ENCODE measurements around the gene TTLL4. TPM values are rescaled to one million over a fixed set of nuclear protein-coding genes. Genes with fewer than 3 reads are reported as not detected.

The TTLL4 gene
- polyA plus RNA-seq, 1 of the 3 experiments (the other 2 are of a cell fraction), result 15.6 TPM

DNA sequence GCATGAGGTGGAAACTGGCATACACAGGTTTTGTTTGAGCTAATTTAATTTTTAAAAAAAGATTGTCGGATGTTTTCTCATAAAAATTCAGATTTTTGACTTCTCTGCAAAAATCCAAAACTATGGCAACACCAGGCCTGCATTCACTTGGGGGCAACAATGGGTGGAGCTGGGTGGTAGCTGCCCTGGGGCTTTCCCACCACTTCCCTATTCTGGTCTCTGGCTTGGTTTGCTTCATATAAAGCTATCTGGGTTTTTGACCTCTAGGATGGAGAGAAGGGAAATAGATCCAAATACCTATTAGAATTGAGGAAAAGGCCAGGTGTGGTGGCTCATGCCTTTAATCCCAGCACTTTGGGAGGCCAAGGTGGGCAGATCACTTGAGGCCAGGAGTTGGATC, 65.9 kb downstream of the TTLL4 start:
- ChIA-PET CTCF (interaction anchor here (0.7 to 1.2 kb wide), 3 partner anchors 12 to 419 kb away, joined by 3 read pairs; no protein-coding TSS in a partner anchor), POLR2A (no interaction called here)
- Histone ChIP-seq H3K9me3 (no peaks in the 10 kb centered on the region), H3K9ac (no peak overlapping the region), H3K4me2 (no peak overlapping the region), H3K36me3 (replicated peaks in 1 of 2; ENCODE audit: control insufficient read depth in 1 of 2, insufficient read depth in 2 of 2, low read length in 1 of 2) (peaks cover 0 to 8% of the 10 kb centered on the region in 2 experiments), H2AFZ (ENCODE audit: low read depth) (no peak overlapping the region), H3K9me2 (no peaks in the 10 kb centered on the region), H3K27ac (ENCODE audit: low read depth in 2 of 2, low read length in 1 of 2) (no peak overlapping the region), H3F3A (replicated peaks; ENCODE audit: insufficient read depth) (no peaks in the 10 kb centered on the region), H3K27me3 (ENCODE audit: insufficient read depth) (no peaks in the 10 kb centered on the region), H3K79me2 (ENCODE audit: insufficient read depth) (no peaks in the 10 kb centered on the region), H3K4me3 (ENCODE audit: low read depth in 2 of 2, low read length in 1 of 2) (no peak overlapping the region), H4K20me1 (ENCODE audit: insufficient read depth) (no peaks in the 10 kb centered on the region), H3K4me1 (ENCODE audit: control insufficient read depth in 1 of 2, insufficient read depth in 2 of 2, low read depth in 1 of 2, low read length in 1 of 2) (no peaks in the 10 kb centered on the region)
- 85% methylated on average over 1 of the region's 1 CpG for WGBS (ENCODE audit: low lambda C conversion rate)
- no peak for DNase-seq
- TF ChIP-seq RAD21 (IDR thresholded peaks at IDR 0.05; ENCODE audit: low read length), result no peak

- WGBS (ENCODE audit: low lambda C conversion rate), result 85% methylated on average over 9 of the region's 9 CpGs
- TF ChIP-seq EZH2phosphoT487 (IDR thresholded peaks at IDR 0.05; ENCODE audit: borderline replicate concordance, low read depth) (no peak), SIN3A (IDR thresholded peaks at IDR 0.05; ENCODE audit: borderline replicate concordance, low read depth, low read length) (no peak), MEF2A (IDR thresholded peaks at IDR 0.05; ENCODE audit: borderline replicate concordance, low read depth) (no peak), ELF1 (IDR thresholded peaks at IDR 0.05) (no peak), USF2 (IDR thresholded peaks at IDR 0.05; ENCODE audit: borderline replicate concordance, low read depth, low read length) (no peak), TAF1 (IDR thresholded peaks at IDR 0.05; ENCODE audit: borderline replicate concordance, low read depth, low read length) (no peak), POLR2AphosphoS5 (IDR thresholded peaks at IDR 0.05; ENCODE audit: low read depth, low read length) (no peak)
- Histone ChIP-seq H3K9me2 (no peaks in the 10 kb centered on the region), H3K4me2 (no peak overlapping the region), H3K27ac (ENCODE audit: low read depth in 2 of 2, low read length in 1 of 2) (no peak overlapping the region), H4K20me1 (ENCODE audit: insufficient read depth) (no peaks in the 10 kb centered on the region), H3K4me1 (ENCODE audit: control insufficient read depth in 1 of 2, insufficient read depth in 2 of 2, low read depth in 1 of 2, low read length in 1 of 2) (no peaks in the 10 kb centered on the region), H3K79me2 (ENCODE audit: insufficient read depth) (no peaks in the 10 kb centered on the region), H3F3A (replicated peaks; ENCODE audit: insufficient read depth) (no peaks in the 10 kb centered on the region), H3K9ac (no peak overlapping the region), H2AFZ (ENCODE audit: low read depth) (no peak overlapping the region), H3K27me3 (ENCODE audit: insufficient read depth) (no peaks in the 10 kb centered on the region), H3K36me3 (replicated peaks in 1 of 2; ENCODE audit: control insufficient read depth in 1 of 2, insufficient read depth in 2 of 2, low read length in 1 of 2) (peaks cover 0 to 8% of the 10 kb centered on the region in 2 experiments), H3K4me3 (ENCODE audit: low read depth in 2 of 2, low read length in 1 of 2) (no peak overlapping the region), H3K9me3 (no peaks in the 10 kb centered on the region)
- no peak for DNase-seq
- CTCF ChIA-PET, result interaction anchor here (2.3 kb wide), 1 partner anchor 67 kb away, joined by 5 read pairs; the partner anchor contains the start of gene TTLL4
- POLR2A ChIA-PET, result no interaction called here
Observed at GRCh38 chr2:218777276-218777990, 66.8 kb downstream of the TTLL4 start.

DNA sequence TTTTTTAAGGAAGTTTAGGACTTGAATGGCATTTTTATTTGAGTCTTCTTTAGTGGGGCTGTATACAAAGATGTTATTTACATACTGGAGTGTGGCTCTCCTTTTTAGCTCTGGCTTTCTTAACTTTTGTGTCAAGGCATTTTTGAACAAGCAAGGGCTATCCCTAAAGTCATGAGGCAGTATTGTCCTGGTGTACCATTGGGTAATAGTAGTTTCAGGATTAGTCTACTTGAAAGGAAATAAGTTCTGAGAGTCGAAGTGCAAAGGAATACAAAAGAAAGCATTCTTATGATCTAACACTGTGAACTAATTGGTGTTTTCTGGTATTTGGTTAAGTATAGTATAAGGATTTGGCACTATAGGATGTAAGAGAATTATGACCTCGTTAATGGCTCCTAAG, 69.4 kb downstream of the TTLL4 start:
- Histone ChIP-seq H3K4me2 (no peak overlapping the region), H3K9ac (no peak overlapping the region), H3K27ac (ENCODE audit: low read depth in 2 of 2, low read length in 1 of 2) (no peak overlapping the region), H3K9me3 (no peaks in the 10 kb centered on the region), H3K4me1 (ENCODE audit: control insufficient read depth in 1 of 2, insufficient read depth in 2 of 2, low read depth in 1 of 2, low read length in 1 of 2) (no peaks in the 10 kb centered on the region; a peak in 1 of 4 replicates), H2AFZ (ENCODE audit: low read depth) (no peak overlapping the region), H3K79me2 (ENCODE audit: insufficient read depth) (no peaks in the 10 kb centered on the region), H3K36me3 (replicated peaks in 1 of 2; ENCODE audit: control insufficient read depth in 1 of 2, insufficient read depth in 2 of 2, low read length in 1 of 2) (peaks cover 0 to 8% of the 10 kb centered on the region in 2 experiments), H3F3A (replicated peaks; ENCODE audit: insufficient read depth) (no peaks in the 10 kb centered on the region), H4K20me1 (ENCODE audit: insufficient read depth) (no peaks in the 10 kb centered on the region), H3K4me3 (ENCODE audit: low read depth in 2 of 2, low read length in 1 of 2) (no peak overlapping the region), H3K9me2 (no peaks in the 10 kb centered on the region), H3K27me3 (ENCODE audit: insufficient read depth) (no peaks in the 10 kb centered on the region)
- ChIA-PET CTCF (interaction anchor here (2.3 kb wide), 1 partner anchor 69 kb away, joined by 5 read pairs; the partner anchor contains the start of gene TTLL4), POLR2A (no interaction called here)
- DNase-seq, result no peak
- WGBS (ENCODE audit: low lambda C conversion rate), result 88% methylated on average over 2 of the region's 2 CpGs
- no peak for TF ChIP-seq CTCF (IDR thresholded peaks at IDR 0.05)
- no peak for TF ChIP-seq GABPA (IDR thresholded peaks at IDR 0.05; ENCODE audit: low read depth)
- TF ChIP-seq TCF12 (IDR thresholded peaks at IDR 0.05), result no peak
- no peak for TF ChIP-seq JUND (IDR thresholded peaks at IDR 0.05)
- TF ChIP-seq MXI1 (IDR thresholded peaks at IDR 0.05; ENCODE audit: low read depth, low read length), result no peak
- no peak for TF ChIP-seq TEAD4 (IDR thresholded peaks at IDR 0.05; ENCODE audit: borderline replicate concordance, insufficient read depth)
- TF ChIP-seq RXRA (IDR thresholded peaks at IDR 0.05; ENCODE audit: borderline replicate concordance, low read depth), result no peak
- TF ChIP-seq, protein P1, sequence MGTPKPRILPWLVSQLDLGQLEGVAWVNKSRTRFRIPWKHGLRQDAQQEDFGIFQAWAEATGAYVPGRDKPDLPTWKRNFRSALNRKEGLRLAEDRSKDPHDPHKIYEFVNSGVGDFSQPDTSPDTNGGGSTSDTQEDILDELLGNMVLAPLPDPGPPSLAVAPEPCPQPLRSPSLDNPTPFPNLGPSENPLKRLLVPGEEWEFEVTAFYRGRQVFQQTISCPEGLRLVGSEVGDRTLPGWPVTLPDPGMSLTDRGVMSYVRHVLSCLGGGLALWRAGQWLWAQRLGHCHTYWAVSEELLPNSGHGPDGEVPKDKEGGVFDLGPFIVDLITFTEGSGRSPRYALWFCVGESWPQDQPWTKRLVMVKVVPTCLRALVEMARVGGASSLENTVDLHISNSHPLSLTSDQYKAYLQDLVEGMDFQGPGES (IDR thresholded peaks at IDR 0.05; ENCODE audit: low read depth, low read length), result no peak
- TF ChIP-seq USF2 (IDR thresholded peaks at IDR 0.05; ENCODE audit: borderline replicate concordance, low read depth, low read length), result no peak
- no peak for TF ChIP-seq EZH2phosphoT487 (IDR thresholded peaks at IDR 0.05; ENCODE audit: borderline replicate concordance, low read depth)
- no peak for TF ChIP-seq CHD2 (IDR thresholded peaks at IDR 0.05; ENCODE audit: low read length, partially characterized antibody)

Measured in SK-N-SH (cell line).